Heart right ventricle (tissue), 16 donors: Measurements from ENCODE around the gene STYXL2. TPM values are rescaled to one million over a fixed set of nuclear protein-coding genes. Genes with fewer than 3 reads are reported as not detected.

Experiments used
- ATAC-seq, 8 donors: fragments of 200-7000 bp; cut with Tn5 transposase; one replicate each; pipeline ENCODE4 v1.9.1; 2020; ENCODE audit warnings: mild to moderate bottlenecking in 8 of 8, moderate library complexity in 8 of 8, moderate number of reproducible peaks in 1 of 8
- DNase-seq, 2 donors: peaks; one replicate each; pipeline ENCODE4 v3.0.0-alpha.2; 2020
- H3K27ac ChIP-seq, 10 donors: fragments of 200-600 bp; sonication (generic) in 2 of 10; one replicate each; pipeline versions ENCODE4 v1.5.0 to v1.8.0; 2020 to 2022; ENCODE audit warnings: mild to moderate bottlenecking in 3 of 10
- H3K27me3 ChIP-seq, 7 donors: fragments of 200-600 bp; one replicate each; pipeline ENCODE4 v1.8.0; 2021 to 2022; ENCODE audit warnings: mild to moderate bottlenecking in 2 of 7
- H3K36me3 ChIP-seq, 9 donors: fragments of 200-600 bp; sonication (generic) in 1 of 9; one replicate each; pipeline versions ENCODE4 v1.5.0 to v1.8.0; 2020 to 2022; ENCODE audit warnings: mild to moderate bottlenecking in 2 of 9
- H3K4me1 ChIP-seq, 9 donors: fragments of 200-600 bp; sonication (generic) in 1 of 9; one replicate each; pipeline versions ENCODE4 v1.5.0 to v1.8.0; 2020 to 2022; ENCODE audit warnings: mild to moderate bottlenecking in 4 of 9
- H3K4me3 ChIP-seq, 10 donors: fragments of 200-600 bp; sonication (generic) in 2 of 10; one replicate each; pipeline versions ENCODE4 v1.5.0 to v1.8.0; 2020 to 2022; ENCODE audit warnings: mild to moderate bottlenecking in 7 of 10, moderate library complexity in 2 of 10
- H3K9me3 ChIP-seq, 11 donors: fragments of 200-600 bp in 10 of 11; sonication (generic) in 2 of 11; one replicate each; pipeline versions ENCODE4 v1.5.0 to v1.8.0; 2013 to 2022; ENCODE audit warnings: mild to moderate bottlenecking in 2 of 11, control low read depth in 1 of 11, moderate library complexity in 1 of 11
- CTCF ChIP-seq, 9 donors: fragments of 200-600 bp; sonication (generic) in 2 of 9; IDR thresholded peaks; one replicate each; pipeline versions ENCODE4 v1.5.0 to v1.8.0; 2021 to 2022; ENCODE audit warnings: antibody characterized with exemption in 9 of 9, mild to moderate bottlenecking in 5 of 9, moderate library complexity in 1 of 9
- WGBS, 2 donors: extraction: QIAGEN DNeasy Blood & Tissue Kit; methylation state at CpG; one replicate each; pipeline ENCODE4 v1.1.7; 2013; ENCODE audit warnings: inconsistent platforms in 1 of 2; 5-methylcytosine and 5-hydroxymethylcytosine counted together
- intact Hi-C, 10 donors: fragments of 100-400 bp; cut with DNase I; formaldehyde crosslinking; loops; one replicate each; pipeline versions ENCODE4 v1.11.1 to v1.14.2; 2022
- polyA plus RNA-seq, 2 donors: library from polyadenylated mRNA; stranded (reverse); fragments of 200-250 nt; gene quantifications; one replicate each; pipeline ENCODE4 v1.2.3, GENCODE V29; 2013
- total RNA-seq, 10 donors: library from RNA; stranded (reverse); fragmentation: NEBNext Ultra II Directional in 3 of 10; extraction: Animal tissue kit (Norgen Biotek cat#: 25700) in 3 of 10; gene quantifications; one replicate each; pipeline versions ENCODE4 v1.2.1 to v1.2.4, GENCODE V29; 2021 to 2023
- donor health status: Arrhythmogenic right ventricular cardiomyopathy.
- donor health status: ischemic (EF 13 %, LVEDD 7.1; RV severe dilation, severe dysfunction).
- donor health status: healthy with polysubstance abuse.
- donor health status: DM: no; HTN: yes; CAD: no.
- donor health status: DM: no; HTN: no; CAD: no.
- donor health status: ischemic (EF 25% LVEDD 6.9; RV normal size, moderate dysfunction).
- donor health status: ischemic (EF 25% LVEDD 5.7; RV mildly dilated, moderate dysfunction).
- donor health status: healthy.
- donor health status: DM: yes; HTN: yes; CAD: no.
- donor health status: Ischemic cardiomyopathy.
- donor health status: ischemic (EF 35%, LVEDD 5.7; RV mildly dilated, moderate dysfunction).
- donor health status: nonischemic (EF 11% LVEDD 7.7; RV severe dilation, severe dysfunction).
- donor health status: DM: yes; HTN: yes; CAD: no.
- donor health status: PGD.
- donor health status: ischemic (EF 29% LVEDD 5.4; RV normal size, mild dysfunction).
- donor health status: nonischemic (EF 23%, LVEDD 6.1; RV moderate dilation, normal function).

The STYXL2 gene
- total and polyA plus RNA-seq, 12 donors, result 32.4 to 638 (median 205) TPM

- no peak for ATAC-seq
- Histone ChIP-seq H3K27me3 (peaks cover 0 to 23% (median 0%) of the 10 kb centered on the region in 7 donors), H3K4me3 (peak overlapping the region in 5 of 10 donors; percentile 20 to 51 (median 25)), H3K36me3 (peaks cover 0 to 92% (median 10%) of the 10 kb centered on the region in 9 donors), H3K27ac (no peak overlapping the region), H3K9me3 (no peaks in the 10 kb centered on the region), H3K4me1 (peaks cover 0 to 42% (median 5%) of the 10 kb centered on the region in 9 donors)
- no peak for DNase-seq
- intact Hi-C loops, result loop anchor here in 2 of 10 donors (5.0 kb wide), 2 partner anchors 34 to 54 kb away; no protein-coding TSS in a partner anchor
- 60 to 69% methylated on average over 13 of the region's 13 CpGs for WGBS, 2 donors
- no peak for TF ChIP-seq CTCF (IDR thresholded peaks at IDR 0.05)
Measured at GRCh38 chr1:167120899-167121298, 27.0 kb downstream of the STYXL2 start.

- Histone ChIP-seq H3K27ac (no peak overlapping the region), H3K4me1 (peaks cover 0 to 42% (median 5%) of the 10 kb centered on the region in 9 donors), H3K27me3 (peaks cover 0 to 23% (median 0%) of the 10 kb centered on the region in 7 donors), H3K9me3 (no peaks in the 10 kb centered on the region), H3K36me3 (peaks cover 0 to 96% (median 10%) of the 10 kb centered on the region in 9 donors), H3K4me3 (peak overlapping the region in 8 of 10 donors; percentile 16 to 51 (median 24))
- intact Hi-C loops, result loop anchor here in 2 of 10 donors (5.0 kb wide), 2 partner anchors 34 to 54 kb away; no protein-coding TSS in a partner anchor
- DNase-seq (no peak), ATAC-seq (peak; percentile 25 to 61 (median 36))
- WGBS, 2 donors, result 27 to 31% methylated on average over 46 to 47 of the region's 47 CpGs
- TF ChIP-seq CTCF (IDR thresholded peaks at IDR 0.05), result no peak
Measured at GRCh38 chr1:167121375-167122120, 27.7 kb downstream of the STYXL2 start.

GRCh38 chr1:167122121-167122480 lies 28.2 kb downstream of the STYXL2 start:
- peaks cover 0 to 37% (median 5%) of the 10 kb centered on the region in 9 donors for H3K4me1 ChIP-seq
- H3K27me3 ChIP-seq, result peaks cover 0 to 23% (median 0%) of the 10 kb centered on the region in 7 donors
- peaks cover 0 to 97% (median 10%) of the 10 kb centered on the region in 9 donors for H3K36me3 ChIP-seq
- 64 to 80% methylated on average over 5 of the region's 5 CpGs for WGBS, 2 donors
- no peak for ATAC-seq
- DNase-seq, result no peak
- H3K9me3 ChIP-seq, result no peaks in the 10 kb centered on the region
- no peak overlapping the region for H3K4me3 ChIP-seq
- TF ChIP-seq CTCF (IDR thresholded peaks at IDR 0.05), result no peak
- no peak overlapping the region for H3K27ac ChIP-seq
- intact Hi-C loops, result loop anchor here in 2 of 10 donors (5.0 kb wide), 2 partner anchors 35 to 55 kb away; no protein-coding TSS in a partner anchor

GRCh38 chr1:167122568-167122967 lies 28.7 kb downstream of the STYXL2 start:
- H3K36me3 ChIP-seq, result peaks cover 0 to 97% (median 10%) of the 10 kb centered on the region in 9 donors
- H3K4me3 ChIP-seq, result no peak overlapping the region
- 86 to 88% methylated on average over 4 of the region's 4 CpGs for WGBS, 2 donors
- intact Hi-C loops, result loop anchor here in 2 of 10 donors (5.0 kb wide), 2 partner anchors 35 to 55 kb away; no protein-coding TSS in a partner anchor
- TF ChIP-seq CTCF (IDR thresholded peaks at IDR 0.05), result no peak
- no peak overlapping the region for H3K27ac ChIP-seq
- peaks cover 0 to 23% (median 0%) of the 10 kb centered on the region in 7 donors for H3K27me3 ChIP-seq
- H3K9me3 ChIP-seq, result no peaks in the 10 kb centered on the region
- H3K4me1 ChIP-seq, result peaks cover 0 to 33% (median 5%) of the 10 kb centered on the region in 9 donors
- DNase-seq (no peak), ATAC-seq (no peak)
